Effector memory CD4-positive, alpha-beta T cell (primary cell): ENCODE data around the gene PPP1CA.

Experiments
- DNase-seq, 3 donors: peaks; one replicate each; pipeline ENCODE4 v3.0.0-alpha.2; 2020
- H3K27ac ChIP-seq: 2 replicates; pipeline ENCODE4 v1.7.0; 2013; ENCODE audit warnings: mild to moderate bottlenecking, low read length, moderate library complexity; ENCODE audit not compliant: insufficient read depth, poor library complexity, severe bottlenecking
- H3K27me3 ChIP-seq: replicated peaks from 2 replicates; pipeline ENCODE4 v1.7.0; 2013; ENCODE audit warnings: mild to moderate bottlenecking, low read length; ENCODE audit not compliant: insufficient read depth, control insufficient read depth, poor library complexity, severe bottlenecking
- H3K36me3 ChIP-seq: 2 replicates; pipeline ENCODE4 v1.7.0; 2013; ENCODE audit warnings: mild to moderate bottlenecking, low read length, moderate library complexity; ENCODE audit not compliant: control insufficient read depth, insufficient read depth
- H3K4me1 ChIP-seq: 2 replicates; pipeline ENCODE4 v1.7.0; 2013; ENCODE audit warnings: low read length, mild to moderate bottlenecking; ENCODE audit not compliant: control insufficient read depth, insufficient read depth, poor library complexity, severe bottlenecking
- H3K4me3 ChIP-seq: 2 replicates; pipeline ENCODE4 v1.7.0; 2013; ENCODE audit warnings: low read length, low read depth, mild to moderate bottlenecking; ENCODE audit not compliant: insufficient read depth, poor library complexity, severe bottlenecking
- H3K9me3 ChIP-seq: 2 replicates; pipeline ENCODE4 v1.7.0; 2013; ENCODE audit warnings: mild to moderate bottlenecking, low read length, moderate library complexity; ENCODE audit not compliant: control insufficient read depth

The PPP1CA gene

GRCh38 chr11:67440229-67441097 lies 38.8 kb upstream of the PPP1CA start:
- Histone ChIP-seq H3K36me3 (peaks cover 3% of the 10 kb centered on the region), H3K27me3 (no peaks in the 10 kb centered on the region), H3K9me3 (no peaks in the 10 kb centered on the region), H3K4me1 (peaks cover 61% of the 10 kb centered on the region), H3K4me3 (peak overlapping the region; percentile 94), H3K27ac (peak overlapping the region; percentile 93)
- DNase-seq: no peak

- Histone ChIP-seq H3K36me3 (peaks cover 12% of the 10 kb centered on the region), H3K27me3 (no peaks in the 10 kb centered on the region), H3K4me3 (peak overlapping the region; percentile 94), H3K9me3 (no peaks in the 10 kb centered on the region), H3K27ac (peak overlapping the region; percentile 93), H3K4me1 (peaks cover 61% of the 10 kb centered on the region)
- no peak for DNase-seq
Observed at GRCh38 chr11:67439321-67440228, 37.9 kb upstream of the PPP1CA start.

GRCh38 chr11:67438158-67438902 lies 36.7 kb upstream of the PPP1CA start:
- H3K4me1 ChIP-seq: peaks cover 70% of the 10 kb centered on the region
- peaks cover 18% of the 10 kb centered on the region for H3K36me3 ChIP-seq
- peak; percentile 61 to 69 (median 68) for DNase-seq
- H3K9me3 ChIP-seq: no peaks in the 10 kb centered on the region
- peak overlapping the region; percentile 94 for H3K4me3 ChIP-seq
- H3K27me3 ChIP-seq: no peaks in the 10 kb centered on the region
- H3K27ac ChIP-seq: peak overlapping the region; percentile 93

- H3K9me3 ChIP-seq: no peaks in the 10 kb centered on the region
- H3K27ac ChIP-seq: peak overlapping the region; percentile 93
- DNase-seq: no peak
- H3K36me3 ChIP-seq: peaks cover 18% of the 10 kb centered on the region
- no peaks in the 10 kb centered on the region for H3K27me3 ChIP-seq
- H3K4me3 ChIP-seq: peak overlapping the region; percentile 94
- peaks cover 75% of the 10 kb centered on the region for H3K4me1 ChIP-seq
Observed at GRCh38 chr11:67437809-67438157, 36.1 kb upstream of the PPP1CA start.

GRCh38 chr11:67437082-67437808 lies 35.6 kb upstream of the PPP1CA start, which contains the start of gene PTPRCAP:
Gene PTPRCAP, minus strand, starts transcription at chr11:67437682. Its CDS starts 63 bp downstream, at chr11:67437619.
- peak; percentile 68 to 71 (median 68) for DNase-seq
- H3K36me3 ChIP-seq: peaks cover 18% of the 10 kb centered on the region
- H3K9me3 ChIP-seq: no peaks in the 10 kb centered on the region
- H3K27ac ChIP-seq: peak within 1 kb of the TSS; percentile 93
- H3K4me1 ChIP-seq: peaks cover 77% of the 10 kb centered on the region
- peak within 1 kb of the TSS; percentile 94 for H3K4me3 ChIP-seq
- H3K27me3 ChIP-seq: no peaks in the 10 kb centered on the region

- peak in 1 of 3 donors; percentile 48 for DNase-seq
- no peaks in the 10 kb centered on the region for H3K27me3 ChIP-seq
- H3K36me3 ChIP-seq: peaks cover 18% of the 10 kb centered on the region
- peak overlapping the region; percentile 94 for H3K4me3 ChIP-seq
- H3K9me3 ChIP-seq: no peaks in the 10 kb centered on the region
- peaks cover 72% of the 10 kb centered on the region for H3K4me1 ChIP-seq
- H3K27ac ChIP-seq: peak overlapping the region; percentile 93
Observed at GRCh38 chr11:67436459-67437081, 34.9 kb upstream of the PPP1CA start.

GRCh38 chr11:67435727-67436458 lies 34.2 kb upstream of the PPP1CA start:
- no peaks in the 10 kb centered on the region for H3K27me3 ChIP-seq

GRCh38 chr11:67435031-67435726 lies 33.5 kb upstream of the PPP1CA start:
- H3K36me3 ChIP-seq: peaks cover 22% of the 10 kb centered on the region
- peaks cover 59% of the 10 kb centered on the region for H3K4me1 ChIP-seq
- no peaks in the 10 kb centered on the region for H3K27me3 ChIP-seq
- no peaks in the 10 kb centered on the region for H3K9me3 ChIP-seq
- peak overlapping the region; percentile 93 for H3K27ac ChIP-seq
- peak overlapping the region; percentile 94 for H3K4me3 ChIP-seq
- no peak for DNase-seq

More at GRCh38 chr11:67435727-67436458, 34.2 kb upstream of the PPP1CA start:
- Histone ChIP-seq H3K27ac (peak overlapping the region; percentile 93), H3K36me3 (peaks cover 18% of the 10 kb centered on the region), H3K4me1 (peaks cover 66% of the 10 kb centered on the region), H3K4me3 (peak overlapping the region; percentile 94), H3K9me3 (no peaks in the 10 kb centered on the region)
- DNase-seq: no peak
